Kidney (tissue), 14 donors: Measurements from ENCODE around the gene REC114. TPM values are rescaled to one million over a fixed set of nuclear protein-coding genes. Genes with fewer than 3 reads are reported as not detected.

Experiments used
- DNase-seq, 5 donors: peaks; one replicate each; pipeline ENCODE4 v3.0.0-alpha.2; 2013 to 2020
- FAIRE-seq: peaks from 2 replicates; lab custom pipeline; 2012; peaks lifted over from hg19 to GRCh38; lab: Jason Lieb, UNC
- H3K27ac ChIP-seq, 2 donors: one replicate each; pipeline ENCODE4 v1.7.0; 2013; ENCODE audit warnings: low read depth in 2 of 2, low read length in 2 of 2, inconsistent platforms in 1 of 2
- H3K27me3 ChIP-seq: one replicate; pipeline ENCODE4 v1.7.1; 2013; ENCODE audit warnings: low read length, inconsistent platforms; ENCODE audit not compliant: control insufficient read depth, insufficient read depth
- H3K36me3 ChIP-seq, 3 donors: one replicate each; pipeline versions ENCODE4 v1.7.0 to v1.7.1; 2013; ENCODE audit warnings: low read length in 3 of 3, control low read depth in 1 of 3, inconsistent platforms in 1 of 3; ENCODE audit not compliant: insufficient read depth in 3 of 3, control insufficient read depth in 2 of 3
- H3K4me1 ChIP-seq, 3 donors: one replicate each; pipeline versions ENCODE4 v1.7.0 to v1.7.1; 2013; ENCODE audit warnings: low read length in 3 of 3, inconsistent platforms in 1 of 3, low read depth in 1 of 3; ENCODE audit not compliant: control insufficient read depth in 2 of 3, insufficient read depth in 2 of 3
- H3K4me3 ChIP-seq, 3 donors: one replicate each; pipeline versions ENCODE4 v1.7.0 to v1.8.1; 2013; ENCODE audit warnings: low read length in 3 of 3, control low read depth in 1 of 3, inconsistent platforms in 1 of 3
- H3K9ac ChIP-seq, 3 donors: one replicate each; pipeline versions ENCODE4 v1.7.0 to v1.7.1; 2013; ENCODE audit warnings: low read length in 3 of 3, control low read depth in 1 of 3, inconsistent platforms in 1 of 3
- H3K9me3 ChIP-seq, 3 donors: one replicate each; pipeline versions ENCODE4 v1.7.0 to v1.7.1; 2013; ENCODE audit warnings: low read length in 3 of 3, control low read depth in 1 of 3, inconsistent platforms in 1 of 3; ENCODE audit not compliant: control insufficient read depth in 2 of 3, insufficient read depth in 1 of 3
- intact Hi-C: fragments of 100-400 bp; cut with DNase I; formaldehyde crosslinking; loops from one replicate; pipeline ENCODE4 v1.11.1; 2022
- polyA plus RNA-seq: library from polyadenylated mRNA; stranded (reverse); fragments of 350-450 nt; fragmentation: Illumina TruSeq; extraction: RNeasy Lipid Tissue Mini Kit (QIAGEN cat#74804); gene quantifications from one replicate; pipeline ENCODE4 v1.2.3, GENCODE V29; 2014; ENCODE audit warnings: low read depth, low replicate concordance; ENCODE audit not compliant: insufficient read depth
- total RNA-seq: library from RNA; stranded (reverse); fragmentation: NEBNext Ultra II Directional; extraction: Animal tissue kit (Norgen Biotek cat#: 25700); gene quantifications from one replicate; pipeline ENCODE4 v1.2.1, GENCODE V29; 2021
- TF ChIP-seq, protein P1 (sequence below): IDR thresholded peaks from 3 replicates; pipeline ENCODE4 v1.5.1; 2012; ENCODE audit warnings: mild to moderate bottlenecking, moderate library complexity, borderline replicate concordance; ENCODE audit not compliant: insufficient read depth; ENCODE audit errors: extremely low read depth
- donor health status: control.
- donor health status: control.
- donor health status: control.
- donor health status: control.
- donor health status: control.
- donor health status: DM: yes; HTN: yes; CAD: no.
- donor health status: Normal renal cell carcinoma (clear cell type).

REC114 gene
- total and polyA plus RNA-seq, 2 donors from 2014 or later = not detected

DNA sequence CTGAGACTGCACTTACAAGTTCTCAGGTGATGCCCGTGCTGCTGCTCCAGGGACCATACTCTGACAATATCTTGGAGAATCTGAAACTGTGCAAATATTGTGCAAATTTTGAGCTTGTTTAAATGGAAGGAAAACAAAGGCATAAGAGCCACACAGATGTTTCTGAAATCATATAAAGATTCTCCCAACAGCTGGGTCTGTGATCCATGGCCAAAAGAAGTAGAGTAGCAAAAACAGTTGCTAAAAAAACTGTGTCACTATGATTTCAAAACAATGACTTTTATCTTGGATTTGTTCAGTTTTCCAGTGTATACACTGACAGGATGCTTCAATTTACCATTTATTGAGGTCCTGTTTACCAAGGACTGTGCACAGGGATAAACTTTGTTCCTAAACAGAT lies 164.9 kb downstream of the REC114 start:
- intact Hi-C loops = no loop called here
- Histone ChIP-seq H3K4me1 (peaks cover 0 to 23% (median 11%) of the 10 kb centered on the region in 3 donors), H3K9me3 (no peaks in the 10 kb centered on the region), H3K27me3 (no peaks in the 10 kb centered on the region), H3K27ac (no peak overlapping the region), H3K9ac (no peak overlapping the region), H3K4me3 (no peak overlapping the region), H3K36me3 (no peaks in the 10 kb centered on the region)
- FAIRE-seq = no peak
- no peak for DNase-seq
- TF ChIP-seq, protein P1, sequence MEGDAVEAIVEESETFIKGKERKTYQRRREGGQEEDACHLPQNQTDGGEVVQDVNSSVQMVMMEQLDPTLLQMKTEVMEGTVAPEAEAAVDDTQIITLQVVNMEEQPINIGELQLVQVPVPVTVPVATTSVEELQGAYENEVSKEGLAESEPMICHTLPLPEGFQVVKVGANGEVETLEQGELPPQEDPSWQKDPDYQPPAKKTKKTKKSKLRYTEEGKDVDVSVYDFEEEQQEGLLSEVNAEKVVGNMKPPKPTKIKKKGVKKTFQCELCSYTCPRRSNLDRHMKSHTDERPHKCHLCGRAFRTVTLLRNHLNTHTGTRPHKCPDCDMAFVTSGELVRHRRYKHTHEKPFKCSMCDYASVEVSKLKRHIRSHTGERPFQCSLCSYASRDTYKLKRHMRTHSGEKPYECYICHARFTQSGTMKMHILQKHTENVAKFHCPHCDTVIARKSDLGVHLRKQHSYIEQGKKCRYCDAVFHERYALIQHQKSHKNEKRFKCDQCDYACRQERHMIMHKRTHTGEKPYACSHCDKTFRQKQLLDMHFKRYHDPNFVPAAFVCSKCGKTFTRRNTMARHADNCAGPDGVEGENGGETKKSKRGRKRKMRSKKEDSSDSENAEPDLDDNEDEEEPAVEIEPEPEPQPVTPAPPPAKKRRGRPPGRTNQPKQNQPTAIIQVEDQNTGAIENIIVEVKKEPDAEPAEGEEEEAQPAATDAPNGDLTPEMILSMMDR = no peak

DNA sequence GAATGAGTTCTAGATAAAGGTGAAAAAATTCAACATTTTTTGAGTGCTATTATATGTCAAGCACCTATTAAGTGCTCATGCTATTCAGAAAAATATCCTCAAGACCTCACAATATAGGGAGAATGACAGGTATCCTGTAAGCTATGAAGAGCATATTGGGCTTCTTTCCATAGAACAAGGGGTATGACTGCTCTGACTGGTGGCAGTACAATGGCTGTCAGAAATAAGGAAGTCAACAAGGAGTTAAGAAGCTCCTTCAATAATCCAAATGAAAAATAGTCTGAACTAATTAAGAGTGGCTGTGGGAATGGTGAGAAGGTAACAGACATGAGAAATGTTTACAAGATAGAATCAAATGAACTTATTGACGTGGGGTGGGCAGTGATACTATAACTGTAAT lies 165.5 kb downstream of the REC114 start:
- Histone ChIP-seq H3K36me3 (no peaks in the 10 kb centered on the region), H3K27me3 (no peaks in the 10 kb centered on the region), H3K27ac (no peak overlapping the region), H3K9ac (no peak overlapping the region), H3K4me1 (peaks cover 0 to 20% (median 9%) of the 10 kb centered on the region in 3 donors), H3K9me3 (no peaks in the 10 kb centered on the region), H3K4me3 (no peak overlapping the region)
- DNase-seq = no peak
- intact Hi-C loops = no loop called here
- TF ChIP-seq, protein P1 = no peak
- FAIRE-seq = no peak

DNA sequence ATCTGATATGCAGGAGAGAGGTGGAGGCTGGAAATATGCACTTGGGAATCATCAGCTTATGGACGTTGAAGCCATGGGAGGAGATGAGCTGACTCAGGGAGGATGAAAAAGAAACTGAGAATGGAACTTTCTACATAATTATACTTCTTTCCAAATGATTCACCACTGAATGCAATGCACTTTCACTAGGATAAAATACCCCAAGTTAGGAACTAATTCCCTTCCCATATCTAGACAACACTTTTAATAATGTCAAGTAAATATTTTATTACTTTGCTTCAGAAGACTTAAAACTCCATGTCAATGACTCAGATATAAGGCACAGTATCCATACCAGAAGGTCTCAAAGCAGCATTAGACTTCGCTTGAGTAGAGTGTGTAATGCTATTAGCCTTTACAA lies 166.0 kb downstream of the REC114 start:
- H3K4me3 ChIP-seq = no peak overlapping the region
- no peak for FAIRE-seq
- DNase-seq = no peak
- H3K9me3 ChIP-seq = no peaks in the 10 kb centered on the region
- H3K9ac ChIP-seq = no peak overlapping the region
- no peaks in the 10 kb centered on the region for H3K36me3 ChIP-seq
- H3K4me1 ChIP-seq = peaks cover 0 to 20% (median 9%) of the 10 kb centered on the region in 3 donors
- intact Hi-C loops = no loop called here
- no peaks in the 10 kb centered on the region for H3K27me3 ChIP-seq
- H3K27ac ChIP-seq = no peak overlapping the region
- TF ChIP-seq, protein P1 = no peak

Other genes with a start within 250 kb of the REC114 start
- gene HCN4, start 74.2 kb upstream of the REC114 start, total RNA-seq = 0.50 TPM
- 0.15 TPM for gene HCN4, start 74.2 kb upstream of the REC114 start, polyA plus RNA-seq
- 130 TPM for gene NPTN, start 190.2 kb downstream of the REC114 start, total RNA-seq
- gene NPTN, start 190.2 kb downstream of the REC114 start, polyA plus RNA-seq = 100 TPM
- gene CD276, start 241.2 kb downstream of the REC114 start, total RNA-seq = 31.5 TPM
- gene CD276, start 241.2 kb downstream of the REC114 start, polyA plus RNA-seq = 25.0 TPM